Upper lobe of left lung (tissue), 6 donors: ENCODE data around the gene NEUROG1. TPM values are rescaled to one million over a fixed set of nuclear protein-coding genes. Genes with fewer than 3 reads are reported as not detected.

Experiments used
- ATAC-seq, 2 donors: fragments of 200-7000 bp; cut with Tn5 transposase; one replicate each; pipeline ENCODE4 v1.9.1; 2022; ENCODE audit warnings: mild to moderate bottlenecking in 2 of 2, moderate library complexity in 2 of 2; ENCODE audit not compliant: low FRiP score in 2 of 2
- DNase-seq, 2 donors: peaks; one replicate each; pipeline ENCODE4 v3.0.0-alpha.2; 2019 to 2020
- H3K27ac ChIP-seq, 4 donors: fragments of 200-600 bp; sonication (generic); one replicate each; pipeline ENCODE4 v1.5.1; 2016 to 2019
- H3K27me3 ChIP-seq, 4 donors: fragments of 200-600 bp; sonication (generic); one replicate each; pipeline ENCODE4 v1.5.1; 2017 to 2019
- H3K36me3 ChIP-seq, 4 donors: fragments of 200-600 bp; sonication (generic); one replicate each; pipeline ENCODE4 v1.5.1; 2016 to 2019
- H3K4me1 ChIP-seq, 4 donors: fragments of 200-600 bp; sonication (generic); one replicate each; pipeline ENCODE4 v1.5.1; 2018 to 2019
- H3K4me3 ChIP-seq, 4 donors: fragments of 200-600 bp; sonication (generic); one replicate each; pipeline ENCODE4 v1.5.1; 2017 to 2019; ENCODE audit warnings: mild to moderate bottlenecking in 2 of 4, moderate library complexity in 1 of 4
- H3K9me3 ChIP-seq, 4 donors: fragments of 200-600 bp; sonication (generic); one replicate each; pipeline ENCODE4 v1.5.1; 2018 to 2019
- EP300 ChIP-seq, 4 donors: sonication (generic); formaldehyde crosslinking; IDR thresholded peaks; one replicate each; pipeline ENCODE4 v1.5.1; 2017; ENCODE audit warnings: antibody characterized with exemption in 4 of 4, control low read depth in 2 of 4
- POLR2A ChIP-seq, 4 donors: fragments of 450-650 bp; IDR thresholded peaks; one replicate each; pipeline ENCODE4 v1.5.1; 2016 to 2017; ENCODE audit warnings: antibody characterized with exemption in 4 of 4, mild to moderate bottlenecking in 2 of 4
- POLR2AphosphoS5 ChIP-seq, 2 donors: sonication (generic); formaldehyde crosslinking; IDR thresholded peaks; one replicate each; pipeline ENCODE4 v1.5.1; 2017; ENCODE audit warnings: antibody characterized with exemption in 2 of 2
- WGBS, 2 donors: methylation state at CpG; one replicate each; pipeline ENCODE4 v1.1.5; 2017 to 2018; 5-methylcytosine and 5-hydroxymethylcytosine counted together
- total RNA-seq, 6 donors: library from RNA; depleted of rRNA in 4 of 6; stranded (reverse); fragments of >200 nt in 4 of 6; gene quantifications; one replicate each; pipeline versions ENCODE4 v1.1.0 to v1.2.1, GENCODE V29; 2016 to 2021
- TF ChIP-seq, protein P1 (sequence below), 6 experiments: fragments of 450-650 bp in 4 of 6; fragments of 200-600 bp in 2 of 6; sonication (generic) in 2 of 6; IDR thresholded peaks; one replicate each; pipeline ENCODE4 v1.5.1; 2016 to 2019; ENCODE audit warnings: antibody characterized with exemption in 6 of 6
- donor health status: DM: no; HTN: no; CAD: no; lungs with moderate emphysema.
- donor health status: DM: no; HTN: yes; CAD: no; lungs with severe emphysema.

NEUROG1 gene
- total RNA-seq, 6 donors from 2014 or later: not detected

DNA sequence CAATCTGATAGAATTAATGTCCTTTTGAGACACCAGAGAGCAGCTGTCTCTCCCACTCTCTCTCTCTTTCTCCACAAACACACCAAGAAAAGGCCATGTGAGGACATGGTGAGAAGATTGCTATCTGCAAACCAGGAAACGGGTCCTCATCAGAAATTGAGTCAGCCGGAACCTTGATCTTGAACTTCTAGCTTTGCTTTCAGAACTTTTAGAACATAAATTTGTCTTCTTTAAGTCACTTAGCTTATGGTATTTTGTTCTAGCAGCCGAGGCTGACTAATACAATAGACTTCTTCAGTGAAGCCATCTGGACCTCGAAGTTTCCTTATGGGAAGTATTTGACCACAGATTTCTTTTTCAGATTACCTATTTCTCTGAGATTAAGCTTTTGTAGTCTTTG, 18.1 kb downstream of the NEUROG1 start:
- no peak for DNase-seq
- no peak overlapping the region for H3K27ac ChIP-seq
- 79 to 89% methylated on average over 4 of the region's 4 CpGs for WGBS, 2 donors
- H3K9me3 ChIP-seq: no peaks in the 10 kb centered on the region
- TF ChIP-seq POLR2AphosphoS5 (IDR thresholded peaks at IDR 0.05) (no peak), EP300 (IDR thresholded peaks at IDR 0.05) (no peak), POLR2A (IDR thresholded peaks at IDR 0.05) (no peak)
- TF ChIP-seq, protein P1, sequence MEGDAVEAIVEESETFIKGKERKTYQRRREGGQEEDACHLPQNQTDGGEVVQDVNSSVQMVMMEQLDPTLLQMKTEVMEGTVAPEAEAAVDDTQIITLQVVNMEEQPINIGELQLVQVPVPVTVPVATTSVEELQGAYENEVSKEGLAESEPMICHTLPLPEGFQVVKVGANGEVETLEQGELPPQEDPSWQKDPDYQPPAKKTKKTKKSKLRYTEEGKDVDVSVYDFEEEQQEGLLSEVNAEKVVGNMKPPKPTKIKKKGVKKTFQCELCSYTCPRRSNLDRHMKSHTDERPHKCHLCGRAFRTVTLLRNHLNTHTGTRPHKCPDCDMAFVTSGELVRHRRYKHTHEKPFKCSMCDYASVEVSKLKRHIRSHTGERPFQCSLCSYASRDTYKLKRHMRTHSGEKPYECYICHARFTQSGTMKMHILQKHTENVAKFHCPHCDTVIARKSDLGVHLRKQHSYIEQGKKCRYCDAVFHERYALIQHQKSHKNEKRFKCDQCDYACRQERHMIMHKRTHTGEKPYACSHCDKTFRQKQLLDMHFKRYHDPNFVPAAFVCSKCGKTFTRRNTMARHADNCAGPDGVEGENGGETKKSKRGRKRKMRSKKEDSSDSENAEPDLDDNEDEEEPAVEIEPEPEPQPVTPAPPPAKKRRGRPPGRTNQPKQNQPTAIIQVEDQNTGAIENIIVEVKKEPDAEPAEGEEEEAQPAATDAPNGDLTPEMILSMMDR (IDR thresholded peaks at IDR 0.05): no peak
- H3K27me3 ChIP-seq: no peaks in the 10 kb centered on the region
- H3K4me1 ChIP-seq: no peaks in the 10 kb centered on the region
- no peaks in the 10 kb centered on the region for H3K36me3 ChIP-seq
- no peak for ATAC-seq
- no peak overlapping the region for H3K4me3 ChIP-seq

DNA sequence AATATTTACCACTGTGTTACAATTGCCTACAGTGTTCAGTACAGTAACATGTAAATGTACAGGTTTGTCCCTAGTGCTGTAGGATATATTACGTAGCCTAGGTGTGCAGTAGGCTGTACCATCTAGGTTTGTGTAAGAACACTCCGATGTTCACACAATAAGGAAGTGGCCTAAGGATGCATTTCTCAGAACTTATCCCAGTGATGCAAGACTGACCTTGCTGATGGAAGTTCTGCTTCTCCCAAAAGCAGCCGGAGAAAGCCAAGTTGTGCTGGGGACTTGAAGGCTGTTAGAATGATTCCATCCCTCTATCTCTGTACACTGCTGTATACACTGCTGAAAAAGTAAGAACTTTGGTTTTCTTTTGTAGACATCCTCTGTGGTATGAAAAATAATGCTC, 21.6 kb downstream of the NEUROG1 start:
- Histone ChIP-seq H3K4me3 (no peak overlapping the region), H3K27ac (no peak overlapping the region), H3K9me3 (no peaks in the 10 kb centered on the region), H3K27me3 (peaks cover 0 to 6% (median 0%) of the 10 kb centered on the region in 4 donors), H3K4me1 (no peaks in the 10 kb centered on the region), H3K36me3 (no peaks in the 10 kb centered on the region)
- no peak for DNase-seq
- no peak for ATAC-seq
- WGBS, 2 donors: 81 to 83% methylated on average over 1 to 3 of the region's 3 CpGs
- TF ChIP-seq EP300 (IDR thresholded peaks at IDR 0.05): no peak

DNA sequence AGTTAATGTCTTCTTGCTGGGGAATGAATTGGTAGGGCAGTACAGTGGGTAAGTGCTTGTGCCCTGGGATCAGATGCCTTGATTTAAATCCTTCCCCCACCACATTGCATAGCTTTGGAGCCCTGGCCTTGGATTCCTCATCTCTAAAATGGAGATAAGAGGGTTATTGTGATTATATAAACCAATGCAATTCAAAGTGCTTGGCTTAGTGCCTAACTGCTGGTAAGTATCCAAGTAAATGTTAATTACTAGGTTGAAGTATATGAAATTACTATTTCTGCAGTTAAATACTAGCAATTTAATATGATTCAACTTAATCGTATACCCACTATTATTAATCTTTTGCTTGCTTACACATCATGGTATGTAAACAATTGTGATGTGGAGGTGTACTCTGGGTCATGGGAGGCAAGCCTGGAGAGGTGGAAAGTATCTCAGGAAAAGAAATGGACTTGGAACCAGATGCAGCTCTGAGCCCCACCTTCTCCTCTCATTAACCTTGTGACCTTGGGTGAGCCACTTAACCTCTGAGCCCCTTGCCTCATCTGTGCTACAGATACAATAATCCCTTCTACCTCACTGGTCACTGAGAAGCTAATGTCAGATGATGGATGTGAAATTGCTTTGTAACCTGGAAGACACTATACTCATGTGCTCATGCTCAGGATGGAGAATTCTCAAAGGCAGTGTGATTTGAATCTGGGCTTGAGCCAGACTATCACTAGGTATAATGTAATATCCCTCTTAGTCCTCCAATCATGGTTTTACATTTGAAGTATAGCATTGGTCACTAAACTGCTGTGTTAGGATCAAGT, 23.8 kb downstream of the NEUROG1 start:
- peaks cover 0 to 6% (median 0%) of the 10 kb centered on the region in 4 donors for H3K27me3 ChIP-seq
- H3K4me3 ChIP-seq: no peak overlapping the region
- no peak for DNase-seq
- WGBS, 2 donors: 56 to 60% methylated on average over 1 of the region's 1 CpG
- no peaks in the 10 kb centered on the region for H3K9me3 ChIP-seq
- H3K36me3 ChIP-seq: no peaks in the 10 kb centered on the region
- no peak for ATAC-seq
- peaks cover 0 to 8% (median 1%) of the 10 kb centered on the region in 4 donors for H3K4me1 ChIP-seq
- no peak overlapping the region for H3K27ac ChIP-seq
- TF ChIP-seq POLR2A (IDR thresholded peaks at IDR 0.05): no peak
- TF ChIP-seq, protein P1 (IDR thresholded peaks at IDR 0.05): no peak
- TF ChIP-seq POLR2AphosphoS5 (IDR thresholded peaks at IDR 0.05): no peak
- no peak for TF ChIP-seq EP300 (IDR thresholded peaks at IDR 0.05)

DNA sequence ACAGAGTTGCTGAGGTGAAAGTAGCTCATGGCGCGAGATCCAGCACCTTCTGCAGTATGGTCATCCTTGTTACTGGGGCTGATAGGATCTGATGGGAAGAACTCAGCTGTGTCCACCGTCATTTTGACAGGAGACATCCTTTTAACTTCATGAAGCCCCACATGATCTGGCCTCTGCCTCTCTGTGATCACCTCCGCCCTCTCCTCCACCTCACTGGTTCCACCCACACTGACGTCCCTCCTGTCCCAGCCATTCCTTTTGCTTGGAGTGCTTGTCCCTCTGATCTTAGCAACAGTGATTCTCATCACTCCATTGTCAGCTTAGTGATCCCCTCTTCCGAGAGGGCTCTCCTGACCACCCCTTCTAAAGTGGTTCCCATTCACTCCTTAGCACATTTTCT, 25.8 kb downstream of the NEUROG1 start:
- WGBS, 2 donors: 74 to 79% methylated on average over 6 of the region's 6 CpGs
- H3K27me3 ChIP-seq: peaks cover 0 to 6% (median 0%) of the 10 kb centered on the region in 4 donors
- peaks cover 0 to 8% (median 1%) of the 10 kb centered on the region in 4 donors for H3K4me1 ChIP-seq
- TF ChIP-seq, protein P1 (IDR thresholded peaks at IDR 0.05): no peak
- TF ChIP-seq EP300 (IDR thresholded peaks at IDR 0.05): no peak
- no peak for TF ChIP-seq POLR2AphosphoS5 (IDR thresholded peaks at IDR 0.05)
- no peak for TF ChIP-seq POLR2A (IDR thresholded peaks at IDR 0.05)
- no peak overlapping the region for H3K27ac ChIP-seq
- ATAC-seq: no peak
- no peaks in the 10 kb centered on the region for H3K9me3 ChIP-seq
- H3K36me3 ChIP-seq: no peaks in the 10 kb centered on the region
- DNase-seq: no peak
- H3K4me3 ChIP-seq: no peak overlapping the region

DNA sequence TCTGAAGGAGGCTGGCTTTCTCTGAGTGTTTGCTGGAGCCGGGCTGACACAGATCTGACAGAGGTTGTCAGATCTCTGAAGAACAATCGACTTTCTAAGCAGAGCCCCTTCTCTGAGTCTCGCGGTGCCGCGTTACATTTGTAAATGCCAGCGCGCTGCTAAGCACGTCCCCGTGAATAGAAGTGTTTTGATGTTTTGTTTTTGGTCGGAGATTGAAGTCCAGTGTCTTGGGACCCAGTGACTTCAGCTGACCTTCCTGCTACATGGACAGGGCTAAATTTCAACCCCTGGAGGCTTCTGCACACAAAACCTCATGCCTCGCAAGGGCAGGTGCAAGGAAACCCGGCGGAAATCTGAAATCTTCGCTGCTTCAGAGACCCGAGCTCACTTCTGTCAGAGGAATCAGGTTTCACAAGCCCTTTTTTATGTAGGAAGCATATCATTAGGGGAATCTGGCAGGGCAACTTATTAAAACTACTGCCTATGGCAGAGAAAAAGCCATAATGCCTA, 27.2 kb downstream of the NEUROG1 start:
- TF ChIP-seq POLR2A (IDR thresholded peaks at IDR 0.05): no peak
- no peak for TF ChIP-seq EP300 (IDR thresholded peaks at IDR 0.05)
- TF ChIP-seq POLR2AphosphoS5 (IDR thresholded peaks at IDR 0.05): no peak
- TF ChIP-seq, protein P1 (IDR thresholded peaks at IDR 0.05): no peak
- no peak overlapping the region for H3K4me3 ChIP-seq
- DNase-seq (no peak), ATAC-seq (no peak)
- WGBS, 2 donors: 2 to 6% methylated on average over 13 to 16 of the region's 16 CpGs
- H3K36me3 ChIP-seq: no peaks in the 10 kb centered on the region
- H3K27ac ChIP-seq: no peak overlapping the region
- no peaks in the 10 kb centered on the region for H3K9me3 ChIP-seq
- H3K27me3 ChIP-seq: peaks cover 0 to 6% (median 0%) of the 10 kb centered on the region in 4 donors
- H3K4me1 ChIP-seq: peaks cover 0 to 8% (median 1%) of the 10 kb centered on the region in 4 donors
